Stimulated activated CD8-positive, alpha-beta memory T cell treated with anti-CD3 and anti-CD28 coated beads, Interleukin-7, amount 100 ng/mL, for 4 hours (primary cell): ENCODE data around the gene ANKS4B.
"Not testable (repeated sequence)": the region's sequence is repeated elsewhere in the genome, so short reads cannot be mapped to it uniquely, and the experiment has no call there.

ENCODE experiments used
- DNase-seq, 2 donors: peaks; one replicate each; pipeline ENCODE4 v3.0.0-alpha.2; 2020; ENCODE audit warnings: low read depth in 2 of 2

The ANKS4B gene

GRCh38 chr16:21263640-21264570 is 30.4 kb downstream of the ANKS4B start:
- DNase-seq, result no peak

GRCh38 chr16:21264571-21265036 is 31.1 kb downstream of the ANKS4B start:
- DNase-seq, result no peak

GRCh38 chr16:21265104-21265837 is 31.8 kb downstream of the ANKS4B start:
- no peak for DNase-seq

DNA sequence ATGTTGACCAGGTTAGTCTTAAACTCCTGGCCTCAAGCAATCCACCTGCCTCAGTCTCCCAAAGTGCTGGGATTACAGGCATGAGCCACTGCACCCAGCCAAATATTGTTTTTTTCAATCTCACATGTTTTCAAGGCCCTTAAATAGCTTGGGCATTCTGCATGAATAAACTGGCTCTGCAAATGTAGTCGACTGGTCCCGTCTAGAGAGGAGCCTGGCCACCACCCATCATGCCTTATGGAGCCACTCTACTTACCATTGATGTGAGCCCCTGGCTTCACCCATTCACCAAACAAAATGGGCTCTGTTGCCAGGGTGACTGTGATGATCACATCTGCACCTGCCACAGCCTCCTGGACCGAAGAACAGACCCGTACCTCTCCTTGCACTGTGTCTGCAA is 33.8 kb downstream of the ANKS4B start:
- no peak for DNase-seq

DNA sequence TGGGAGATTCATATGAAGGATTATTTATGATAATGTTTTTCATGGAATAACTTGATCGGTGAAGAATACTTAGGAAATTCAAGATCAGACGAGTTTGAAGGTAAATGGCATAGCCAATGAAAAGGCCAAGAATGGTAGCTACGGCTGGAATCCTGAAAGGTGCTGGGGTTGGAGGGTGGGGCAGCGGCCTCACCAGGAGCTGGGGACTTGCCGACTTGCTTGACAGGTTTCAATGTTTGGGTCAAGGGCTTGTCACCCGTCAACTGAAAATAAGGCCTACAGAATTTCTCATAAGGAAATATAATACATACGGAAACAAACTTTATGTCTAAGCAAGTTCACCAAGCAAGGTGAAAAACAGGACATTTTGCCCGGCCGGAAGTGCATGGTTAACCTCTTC is 34.7 kb downstream of the ANKS4B start:
- no peak for DNase-seq

DNA sequence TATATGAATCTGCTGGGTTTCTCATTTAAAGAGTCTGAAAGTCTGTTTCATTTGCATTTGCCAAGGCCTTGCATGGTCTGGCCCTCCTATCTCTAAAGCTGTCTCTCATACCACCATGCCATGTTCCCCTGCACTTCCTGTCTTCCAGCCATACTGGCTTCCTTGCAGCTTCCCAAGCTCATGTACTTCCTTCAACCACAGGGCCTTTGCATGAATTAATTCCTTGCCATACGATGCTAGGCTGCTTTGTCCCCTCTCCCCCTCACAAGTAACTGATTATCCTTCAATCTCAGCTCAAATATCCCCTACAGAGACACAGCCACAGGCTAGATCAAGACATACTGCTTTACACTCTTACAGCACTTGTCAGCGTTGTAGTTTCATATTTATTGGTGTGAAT is 38.8 kb downstream of the ANKS4B start:
- no peak for DNase-seq

GRCh38 chr16:21272763-21273162 is 39.3 kb downstream of the ANKS4B start:
- DNase-seq, result not testable (repeated sequence)

- DNase-seq, result no peak
These were observed 40.8 kb downstream of the ANKS4B start for GRCh38 chr16:21274172-21274726.

- no peak for DNase-seq
These were observed 42.0 kb downstream of the ANKS4B start for GRCh38 chr16:21275529-21275928.

- DNase-seq, result no peak
These were observed 42.6 kb downstream of the ANKS4B start for GRCh38 chr16:21276090-21276489.

GRCh38 chr16:21277045-21277926 is 43.8 kb downstream of the ANKS4B start:
- DNase-seq, result no peak

DNA sequence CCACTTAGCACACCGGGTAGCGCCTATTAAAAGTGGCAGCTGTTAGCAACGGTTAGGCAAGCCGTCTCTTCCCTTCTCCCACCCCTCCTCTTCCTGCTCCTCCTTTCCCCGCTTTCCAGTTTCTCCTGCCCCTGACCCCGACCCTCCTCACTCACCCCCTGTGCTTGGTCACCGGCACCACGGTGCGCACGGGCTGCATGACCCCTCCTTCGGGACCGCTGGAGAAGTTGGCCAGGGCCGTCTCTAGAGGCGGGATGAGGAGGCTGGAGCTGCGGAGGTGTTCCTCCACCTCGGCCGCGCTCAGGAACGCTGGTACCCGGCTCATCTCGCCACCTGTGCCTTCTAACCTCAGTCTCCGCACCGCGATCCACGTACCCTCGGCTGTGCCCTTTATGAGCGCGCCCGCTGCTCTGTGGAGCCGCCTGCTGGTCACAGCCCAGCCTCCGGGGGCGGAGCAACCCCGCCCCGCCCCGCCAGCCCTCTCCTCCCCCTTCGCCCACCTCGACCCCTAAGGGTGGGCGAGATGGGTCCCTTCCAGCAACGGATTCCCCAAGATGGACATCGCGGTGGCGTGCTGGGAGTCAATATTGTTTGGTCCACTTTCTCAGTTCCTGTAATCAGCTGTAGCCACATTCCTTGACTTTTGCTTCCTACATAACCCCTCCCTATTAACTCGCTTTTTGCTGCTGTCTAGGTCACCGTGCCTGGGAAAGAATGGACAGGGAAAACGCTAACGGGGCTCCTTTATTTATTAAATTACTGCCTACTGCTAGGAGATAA is 44.6 kb downstream of the ANKS4B start, which contains the start of gene CRYM:
Gene CRYM, minus strand, starts transcription at position 364 of the 780 bp plus-strand sequence. Its CDS starts 39 bp downstream, at position 325.
- DNase-seq, result no peak

GRCh38 chr16:21279501-21279900 is 46.0 kb downstream of the ANKS4B start:
- DNase-seq, result no peak

GRCh38 chr16:21281698-21282389 is 48.3 kb downstream of the ANKS4B start:
- no peak for DNase-seq

- DNase-seq, result no peak
These were observed 50.2 kb downstream of the ANKS4B start for GRCh38 chr16:21283521-21284289.

DNA sequence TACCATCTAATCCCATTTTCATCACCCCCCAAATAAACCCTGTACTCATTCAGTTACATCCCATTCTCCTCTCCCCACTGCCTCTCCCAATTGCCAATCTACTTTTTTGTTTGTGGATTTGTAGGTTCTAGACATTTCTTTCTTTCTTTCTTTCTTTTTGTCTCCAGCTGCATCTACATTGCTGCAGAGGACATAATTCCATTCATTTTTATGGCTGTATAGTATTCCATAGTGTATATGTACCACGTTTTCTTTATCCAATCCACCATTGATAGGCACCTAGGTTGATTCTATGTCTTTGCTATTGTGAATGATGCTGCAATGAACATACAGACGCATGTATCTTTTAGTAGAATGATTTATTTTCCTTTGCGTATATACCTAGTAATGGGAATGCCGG is 50.9 kb downstream of the ANKS4B start:
- DNase-seq, result no peak

DNA sequence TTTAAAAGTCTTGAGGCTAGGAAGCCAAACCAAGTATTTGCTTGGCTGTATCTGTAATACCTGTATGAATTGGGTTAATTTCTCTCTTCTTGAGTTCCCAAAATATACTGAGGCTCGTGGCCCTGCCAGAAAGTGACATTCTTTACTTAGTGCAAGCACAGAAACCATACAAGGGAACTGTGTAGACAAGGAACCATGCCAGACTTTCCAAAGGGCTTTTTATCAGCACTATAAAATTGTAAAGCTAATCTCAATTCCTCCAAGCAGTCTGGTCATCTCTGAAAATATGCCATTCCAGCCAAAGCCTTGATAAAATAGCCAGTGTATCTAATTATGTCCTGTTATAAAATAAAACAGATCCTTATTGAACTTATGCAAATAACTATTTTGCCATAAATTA is 51.8 kb downstream of the ANKS4B start:
- DNase-seq, result no peak

GRCh38 chr16:21289789-21290188 is 56.3 kb downstream of the ANKS4B start:
- not testable (repeated sequence) for DNase-seq
